VCaP (cell line): Measurements from ENCODE around the gene PADI2.
A peak's percentile ranks its signal among the peaks of the same experiment; 100 is the strongest.

Source experiments
- H3K27ac ChIP-seq: fragments of 450-650 bp; 2 replicates; pipeline ENCODE4 v1.5.1; 2017
- TF ChIP-seq, protein P1 (sequence below): fragments of 450-650 bp; conservative IDR thresholded peaks from 2 replicates; pipeline ENCODE4 v1.5.1; 2017; ENCODE audit warnings: mild to moderate bottlenecking, moderate library complexity

Gene PADI2

DNA sequence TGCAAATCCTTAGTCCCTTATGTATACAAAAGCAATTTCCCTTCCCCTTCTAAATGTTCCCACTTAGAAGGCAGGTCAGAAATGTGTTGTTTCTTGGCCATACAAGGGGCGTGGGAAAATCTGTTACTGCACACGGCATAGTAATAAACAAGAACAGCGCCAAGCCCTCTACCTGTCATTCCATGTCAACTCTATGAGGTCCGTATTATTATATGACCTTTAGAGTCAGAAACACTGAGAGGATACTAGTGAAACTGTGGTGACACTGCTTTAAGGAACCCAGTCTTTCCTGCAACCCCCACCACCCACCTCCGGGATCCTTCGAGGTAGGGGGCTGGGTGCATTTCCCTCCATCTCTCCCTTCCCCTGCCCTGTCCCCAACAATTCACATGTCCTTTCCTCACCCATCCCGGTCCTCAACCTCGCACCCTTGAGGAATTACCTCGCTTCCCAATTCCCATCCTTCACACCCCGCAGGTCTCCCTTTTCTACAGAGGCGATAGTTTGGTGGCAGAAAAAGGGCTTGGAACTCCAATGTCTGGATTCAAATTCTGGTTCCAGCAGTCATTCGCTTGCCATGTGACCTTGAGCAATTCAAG is 66.1 kb downstream of the PADI2 start:
- H3K27ac ChIP-seq: peak overlapping the region; percentile 76
- TF ChIP-seq, protein P1, sequence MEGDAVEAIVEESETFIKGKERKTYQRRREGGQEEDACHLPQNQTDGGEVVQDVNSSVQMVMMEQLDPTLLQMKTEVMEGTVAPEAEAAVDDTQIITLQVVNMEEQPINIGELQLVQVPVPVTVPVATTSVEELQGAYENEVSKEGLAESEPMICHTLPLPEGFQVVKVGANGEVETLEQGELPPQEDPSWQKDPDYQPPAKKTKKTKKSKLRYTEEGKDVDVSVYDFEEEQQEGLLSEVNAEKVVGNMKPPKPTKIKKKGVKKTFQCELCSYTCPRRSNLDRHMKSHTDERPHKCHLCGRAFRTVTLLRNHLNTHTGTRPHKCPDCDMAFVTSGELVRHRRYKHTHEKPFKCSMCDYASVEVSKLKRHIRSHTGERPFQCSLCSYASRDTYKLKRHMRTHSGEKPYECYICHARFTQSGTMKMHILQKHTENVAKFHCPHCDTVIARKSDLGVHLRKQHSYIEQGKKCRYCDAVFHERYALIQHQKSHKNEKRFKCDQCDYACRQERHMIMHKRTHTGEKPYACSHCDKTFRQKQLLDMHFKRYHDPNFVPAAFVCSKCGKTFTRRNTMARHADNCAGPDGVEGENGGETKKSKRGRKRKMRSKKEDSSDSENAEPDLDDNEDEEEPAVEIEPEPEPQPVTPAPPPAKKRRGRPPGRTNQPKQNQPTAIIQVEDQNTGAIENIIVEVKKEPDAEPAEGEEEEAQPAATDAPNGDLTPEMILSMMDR: no peak

DNA sequence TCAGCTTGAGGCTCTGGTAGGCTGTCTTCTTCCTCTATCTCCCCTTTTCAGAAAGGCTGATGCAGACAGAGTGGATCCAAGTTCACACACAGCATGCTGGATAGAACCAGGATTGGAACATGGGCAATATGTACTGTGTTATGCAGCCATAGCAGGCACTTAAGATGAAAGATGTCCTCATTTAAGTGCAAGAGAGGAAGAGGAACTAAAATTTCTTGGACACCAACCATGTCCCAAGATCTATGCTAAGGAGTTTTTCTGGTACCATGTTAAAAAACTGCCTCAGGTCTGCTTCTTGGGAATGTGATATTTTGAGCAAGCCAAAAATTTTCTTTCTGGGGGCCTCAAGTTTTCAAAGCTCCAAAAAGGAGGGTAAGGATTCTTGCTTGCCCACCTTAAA is 66.6 kb downstream of the PADI2 start:
- TF ChIP-seq, protein P1: no peak
- peak overlapping the region; percentile 76 for H3K27ac ChIP-seq

GRCh38 chr1:17052038-17052437 is 67.2 kb downstream of the PADI2 start:
- TF ChIP-seq, protein P1: no peak
- H3K27ac ChIP-seq: no peak overlapping the region; the same call in 1 of the 2 replicates

DNA sequence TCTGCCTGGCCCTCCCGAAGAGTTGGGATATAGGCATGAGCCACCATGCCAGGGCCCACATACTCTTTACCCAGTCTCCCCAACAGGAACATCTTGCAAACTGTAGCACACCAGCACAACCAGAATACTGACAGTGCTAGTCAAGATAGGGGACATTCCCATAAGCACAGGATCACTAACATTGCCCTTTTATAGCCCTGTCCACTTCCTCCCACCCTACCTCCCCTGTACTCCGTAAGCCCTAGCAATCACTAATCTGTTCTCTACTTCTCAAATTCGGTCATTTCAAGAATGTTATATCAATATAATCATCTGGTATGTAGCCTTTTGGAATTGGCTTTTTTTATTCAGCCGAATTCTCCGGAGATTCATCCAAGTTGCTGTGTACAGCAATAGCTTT is 71.3 kb downstream of the PADI2 start:
- no peak overlapping the region for H3K27ac ChIP-seq
- TF ChIP-seq, protein P1: no peak

DNA sequence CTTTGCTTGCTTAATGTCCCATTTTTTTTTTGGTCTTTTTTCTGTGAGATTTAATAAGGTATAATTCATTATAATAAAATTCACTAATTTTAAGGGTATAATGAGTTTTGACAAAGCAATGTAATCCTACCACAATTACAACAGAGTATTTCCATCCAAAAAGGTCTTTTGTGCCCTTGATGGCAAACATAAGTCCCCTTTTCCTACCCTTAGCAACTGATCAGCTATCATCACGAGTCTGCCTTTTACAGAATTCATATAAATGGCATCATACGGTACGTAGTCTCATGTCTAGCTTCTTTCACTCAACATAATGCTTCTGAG is 73.0 kb downstream of the PADI2 start:
- peak overlapping the region; percentile 23 for H3K27ac ChIP-seq
- TF ChIP-seq, protein P1: peak; percentile 39

GRCh38 chr1:17045634-17046333 is 73.5 kb downstream of the PADI2 start:
- TF ChIP-seq, protein P1: peak; percentile 85

GRCh38 chr1:17045150-17045549 is 74.1 kb downstream of the PADI2 start:
- TF ChIP-seq, protein P1: no peak
- H3K27ac ChIP-seq: no peak overlapping the region

More at GRCh38 chr1:17045634-17046333, 73.5 kb downstream of the PADI2 start:
- H3K27ac ChIP-seq: peak overlapping the region; percentile 23
